8988T (cell line): Measurements from ENCODE around the gene TNFRSF25.

Experiments used
- DNase-seq: peaks from one replicate; pipeline ENCODE4 v3.0.0; 2011

TNFRSF25 gene, protein sequence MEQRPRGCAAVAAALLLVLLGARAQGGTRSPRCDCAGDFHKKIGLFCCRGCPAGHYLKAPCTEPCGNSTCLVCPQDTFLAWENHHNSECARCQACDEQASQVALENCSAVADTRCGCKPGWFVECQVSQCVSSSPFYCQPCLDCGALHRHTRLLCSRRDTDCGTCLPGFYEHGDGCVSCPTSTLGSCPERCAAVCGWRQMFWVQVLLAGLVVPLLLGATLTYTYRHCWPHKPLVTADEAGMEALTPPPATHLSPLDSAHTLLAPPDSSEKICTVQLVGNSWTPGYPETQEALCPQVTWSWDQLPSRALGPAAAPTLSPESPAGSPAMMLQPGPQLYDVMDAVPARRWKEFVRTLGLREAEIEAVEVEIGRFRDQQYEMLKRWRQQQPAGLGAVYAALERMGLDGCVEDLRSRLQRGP

DNA sequence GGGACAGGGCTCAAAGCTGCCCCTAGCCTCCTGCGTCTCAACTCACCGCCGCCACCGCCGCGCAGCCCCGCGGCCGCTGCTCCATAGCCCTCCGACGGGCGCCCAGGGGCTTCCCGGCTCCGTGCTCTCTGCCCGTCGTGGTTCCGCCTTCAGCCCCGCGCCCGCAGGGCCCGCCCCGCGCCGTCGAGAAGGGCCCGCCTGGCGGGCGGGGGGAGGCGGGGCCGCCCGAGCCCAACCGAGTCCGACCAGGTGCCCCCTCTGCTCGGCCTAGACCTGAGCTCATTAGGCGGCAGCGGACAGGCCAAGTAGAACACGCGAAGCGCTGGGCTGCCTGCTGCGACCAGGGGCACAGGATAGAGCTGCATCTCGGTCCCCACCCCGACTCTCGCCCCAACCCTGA, at the start of gene TNFRSF25:
TNFRSF25 (minus strand) TSS at position 151 of the 400 bp plus-strand sequence; CDS start at position 85, 66 bp downstream.
- no peak for DNase-seq

DNA sequence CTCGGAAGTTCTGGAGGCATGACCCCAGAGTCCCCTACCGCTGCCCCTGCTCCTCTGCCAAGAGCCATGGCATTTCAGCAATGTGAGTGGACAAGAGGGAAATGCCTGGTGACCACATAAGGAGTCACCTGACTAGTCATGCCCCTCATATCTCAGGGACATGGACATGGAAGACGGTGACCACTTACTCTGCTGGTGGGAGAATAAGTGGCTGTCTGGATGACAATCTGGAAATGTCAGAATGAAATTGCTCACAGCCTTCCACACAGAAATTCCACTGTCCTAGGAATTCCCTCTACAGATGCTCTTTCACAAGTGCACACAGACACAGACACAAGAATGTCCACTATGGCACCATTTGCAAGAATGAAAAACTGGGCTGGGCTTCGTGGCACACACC, 49.8 kb upstream of the TNFRSF25 start:
- DNase-seq, result no peak

DNA sequence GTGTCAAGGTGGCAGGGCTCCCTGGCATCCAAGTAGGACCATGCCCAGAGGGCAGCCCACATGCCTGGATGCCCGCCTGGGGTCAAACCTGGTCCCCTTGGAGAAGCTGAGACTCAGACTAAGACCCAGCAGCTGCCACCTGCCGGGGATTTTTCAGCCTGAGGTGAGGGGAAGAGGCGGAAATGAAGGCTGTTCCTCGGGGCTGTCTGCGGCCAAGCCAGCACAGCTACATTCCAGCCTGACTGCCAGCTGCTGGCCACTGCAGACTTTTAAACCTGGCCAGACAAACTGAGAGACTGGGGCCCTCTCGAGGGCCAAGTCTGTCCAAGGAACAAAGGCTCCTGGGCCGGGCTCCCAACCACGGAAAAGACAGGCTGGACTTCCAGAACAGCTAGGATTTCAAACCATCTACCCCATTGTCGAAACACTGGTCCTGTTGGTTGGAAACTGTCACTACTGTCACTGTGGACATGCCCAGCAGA, 47.4 kb upstream of the TNFRSF25 start:
- DNase-seq, result no peak

DNA sequence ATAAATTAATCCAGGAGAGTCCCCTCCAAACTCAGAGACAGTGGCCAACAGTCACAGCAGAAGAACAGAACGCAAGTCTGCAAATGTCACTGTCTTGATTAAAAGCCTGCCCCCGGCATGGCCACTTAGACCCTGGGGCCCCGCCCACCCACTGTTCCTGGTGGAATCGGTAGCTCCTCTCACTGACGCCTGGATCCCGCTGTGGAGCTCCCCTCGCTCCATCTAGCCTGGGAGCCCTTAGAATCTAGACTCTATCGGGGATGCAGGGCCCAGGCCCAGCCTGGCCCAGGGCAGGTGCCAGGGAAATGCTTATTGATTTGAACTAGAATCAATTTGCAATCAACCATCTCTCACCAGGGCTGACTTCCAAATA, 46.9 kb upstream of the TNFRSF25 start:
- DNase-seq, result no peak

DNA sequence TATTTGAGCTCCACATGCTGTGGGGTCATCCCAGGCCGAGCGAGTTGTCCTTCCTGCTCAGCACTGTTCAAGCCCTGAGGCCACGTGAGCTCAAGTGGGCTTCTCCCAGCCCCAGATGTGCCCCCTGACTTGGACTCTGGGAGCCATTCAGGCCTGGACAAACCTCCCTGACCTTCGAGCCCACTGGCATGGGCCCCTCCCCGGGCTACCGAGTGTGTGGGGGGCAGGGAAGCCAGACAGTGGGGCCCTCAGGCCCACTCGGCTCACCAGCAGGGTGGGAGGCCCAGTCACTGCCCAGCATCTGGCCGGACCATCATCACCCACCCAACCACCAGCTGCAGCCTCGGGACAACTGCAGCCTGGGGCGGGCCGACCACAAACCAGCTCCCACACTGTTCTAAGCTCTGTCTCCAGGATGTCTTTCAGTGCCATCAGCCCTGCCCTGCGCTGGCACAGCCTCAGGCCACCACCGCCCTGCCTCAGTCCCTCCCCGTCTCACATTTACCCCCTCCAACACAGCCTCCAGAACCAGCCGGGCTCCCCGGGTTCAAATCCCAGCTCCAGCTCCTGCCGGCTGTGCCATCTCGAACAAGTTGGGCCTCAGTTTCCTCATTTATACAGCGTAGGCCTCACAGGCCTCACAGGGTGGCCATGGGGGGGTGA, 46.4 kb upstream of the TNFRSF25 start:
- no peak for DNase-seq

DNA sequence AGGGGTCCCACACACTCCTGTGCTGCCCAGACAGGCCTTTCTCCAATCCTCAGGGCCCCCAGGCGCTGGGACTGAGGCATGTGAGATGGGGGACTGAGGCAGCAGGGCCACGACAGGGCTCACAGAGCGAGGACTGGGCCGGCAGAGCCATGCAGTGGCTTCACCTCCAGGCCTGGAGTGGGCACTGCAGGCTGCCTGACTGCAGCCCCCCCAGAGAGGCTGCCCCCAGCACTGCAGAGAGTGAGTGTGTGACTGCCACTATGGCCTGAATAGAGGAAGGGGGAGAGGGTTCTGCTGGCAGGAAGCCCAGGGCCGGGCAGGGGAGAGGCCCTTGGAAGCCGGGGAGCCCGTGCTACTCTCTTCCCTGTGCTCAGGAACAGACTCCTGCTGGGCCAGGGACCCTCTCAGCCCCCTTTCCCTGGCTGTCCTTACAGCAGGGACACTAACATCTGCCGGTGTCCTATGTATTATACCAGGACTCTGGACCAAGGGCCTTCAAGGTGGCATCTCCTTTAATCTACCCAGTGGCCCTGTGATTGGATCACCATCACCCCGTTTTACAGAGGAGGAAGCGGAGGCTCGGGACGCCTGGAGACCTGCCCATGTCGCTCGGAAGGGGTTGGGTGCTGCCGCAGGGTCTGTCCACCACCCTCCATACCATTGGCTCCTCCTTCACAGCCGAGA, 45.7 kb upstream of the TNFRSF25 start:
- DNase-seq, result no peak

DNA sequence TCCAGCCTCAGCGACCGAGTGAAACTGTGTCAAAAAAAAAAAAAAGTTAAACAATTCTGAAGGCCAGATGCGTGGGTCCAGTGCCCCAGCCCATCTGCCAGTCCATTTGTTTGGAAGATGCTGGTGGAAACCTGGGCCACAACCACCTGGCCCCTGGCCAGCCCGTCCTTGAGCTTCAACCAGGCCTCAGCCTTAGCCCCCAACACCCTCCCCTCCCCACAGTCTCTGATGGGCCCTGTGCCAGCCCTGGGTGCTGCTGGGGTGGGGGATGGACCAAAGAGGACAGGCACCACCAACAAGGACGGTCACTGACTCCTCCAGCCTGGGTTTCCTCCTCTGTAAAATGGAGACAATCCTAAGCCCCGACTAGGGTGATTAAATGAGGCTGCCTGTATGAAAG, 45.1 kb upstream of the TNFRSF25 start:
- DNase-seq, result no peak

DNA sequence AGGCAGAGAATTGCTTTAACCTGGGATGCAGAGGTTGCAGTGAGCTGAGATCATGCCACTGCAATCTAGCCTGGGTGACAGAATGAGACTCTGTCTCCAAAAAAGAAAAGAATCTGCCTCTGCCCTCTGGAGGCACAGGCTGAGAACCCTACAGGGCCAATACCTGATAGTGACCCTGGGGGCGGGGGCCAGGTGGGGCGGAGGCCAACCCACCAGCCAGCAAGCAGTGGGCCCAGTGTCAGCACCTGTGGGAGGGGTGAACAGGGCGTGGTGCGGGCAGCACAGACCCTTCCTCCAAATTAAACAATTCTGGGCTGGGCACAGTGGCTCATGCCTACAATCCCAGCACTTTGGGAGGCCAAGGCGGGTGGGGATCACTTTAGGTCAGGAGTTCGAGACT, 44.5 kb upstream of the TNFRSF25 start:
- no peak for DNase-seq

DNA sequence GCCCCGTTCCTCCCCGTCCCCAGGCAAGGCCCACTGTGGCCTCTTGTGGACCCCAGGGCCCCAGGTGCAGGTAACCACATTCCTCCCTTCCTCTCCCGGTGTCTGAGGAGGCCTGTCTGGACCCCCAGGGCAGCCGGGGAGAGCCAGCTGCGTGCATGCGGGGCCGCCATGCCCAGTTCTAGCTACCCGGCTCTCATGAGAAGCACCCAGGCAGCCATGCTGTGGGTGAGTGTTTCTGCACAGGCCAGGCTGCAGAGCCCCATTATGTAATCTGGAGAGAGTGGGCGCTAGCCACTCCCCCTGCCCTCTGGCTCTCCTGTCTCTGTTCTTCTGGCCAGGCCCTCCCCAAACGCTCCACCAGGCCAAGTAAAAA, 43.9 kb upstream of the TNFRSF25 start:
- DNase-seq, result no peak

DNA sequence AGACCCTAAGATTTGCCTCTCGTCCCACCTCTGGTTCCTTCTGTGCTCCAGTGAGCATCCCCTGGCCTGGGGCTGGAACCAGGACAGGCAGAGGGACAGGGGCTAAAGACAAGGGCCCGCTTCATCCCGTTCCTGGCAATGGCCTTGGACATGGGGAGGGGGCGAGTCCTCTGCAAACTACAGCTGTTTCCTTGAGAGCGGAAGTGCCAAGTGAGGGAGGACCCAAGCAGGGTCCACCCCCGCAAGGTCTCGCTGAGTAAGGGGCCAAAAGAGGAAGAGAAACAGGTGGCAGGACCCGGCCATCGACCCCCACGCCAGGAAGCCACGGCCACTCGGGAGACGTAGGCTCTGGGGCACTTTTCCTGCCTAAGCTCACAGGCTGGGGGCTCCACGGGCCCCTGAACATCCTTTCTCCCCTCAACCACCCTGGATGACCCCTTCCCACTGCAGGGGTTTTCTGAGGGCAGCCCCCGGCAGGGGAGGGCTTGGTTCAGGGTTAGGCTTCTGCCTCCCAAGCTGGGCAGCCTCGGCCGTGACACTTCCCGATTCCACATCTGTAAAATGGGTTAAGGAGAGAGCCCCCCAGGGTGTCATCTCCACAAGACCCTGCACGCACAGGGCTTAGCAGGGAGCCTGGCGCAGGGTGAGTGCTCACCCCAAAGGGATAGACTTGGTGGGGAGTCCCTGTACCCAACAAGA, 43.4 kb upstream of the TNFRSF25 start:
- no peak for DNase-seq

DNA sequence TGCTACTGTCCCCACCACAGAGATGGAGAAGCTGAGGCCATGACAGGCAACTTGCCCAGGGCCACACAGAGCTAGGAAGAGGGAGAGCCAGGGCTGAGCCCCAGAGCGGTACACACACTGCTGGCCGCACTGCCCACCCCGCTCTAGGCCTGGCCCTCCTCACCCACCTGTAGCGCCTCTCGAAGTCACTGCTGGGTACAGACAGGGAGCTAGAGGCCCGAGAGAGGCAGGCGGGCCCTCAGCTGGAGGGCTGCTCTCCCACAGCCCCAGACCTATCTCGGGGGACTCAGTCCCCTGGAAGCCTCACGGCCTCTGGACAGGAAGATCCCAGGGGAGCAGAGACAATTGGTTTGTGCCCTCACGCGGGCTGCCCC, 42.8 kb upstream of the TNFRSF25 start:
- no peak for DNase-seq

DNA sequence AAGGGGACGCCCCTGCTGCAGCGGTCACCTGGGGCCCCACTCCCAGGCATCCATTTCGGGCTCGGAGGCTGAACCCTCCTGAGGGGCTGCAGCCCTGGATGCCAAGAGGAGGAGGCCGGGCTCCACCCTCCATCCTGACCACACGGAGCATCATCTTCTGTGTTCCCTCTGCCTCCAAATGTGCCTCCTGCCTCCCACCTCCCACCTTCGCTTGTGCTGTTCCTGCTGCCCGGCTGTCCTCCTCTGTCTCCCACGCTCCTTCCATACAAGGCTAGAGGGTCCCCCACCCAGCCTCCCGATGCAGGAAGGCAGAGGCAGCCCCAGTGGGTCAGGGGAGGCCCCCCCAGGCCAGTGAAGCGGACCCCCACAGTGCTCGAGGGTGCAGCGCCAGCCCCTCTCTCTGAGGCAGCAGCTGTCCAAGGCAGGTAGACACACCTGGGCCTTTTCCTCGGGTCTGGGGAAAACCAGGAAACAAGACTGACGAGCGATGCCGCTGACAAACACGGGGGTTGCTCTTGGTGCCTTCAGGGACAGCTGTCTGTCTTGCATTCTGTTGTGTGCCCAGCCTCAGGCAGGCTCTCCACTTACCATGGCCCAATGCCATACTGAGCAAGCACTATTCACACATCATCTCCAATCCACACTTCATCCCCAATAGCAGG, 42.3 kb upstream of the TNFRSF25 start:
- DNase-seq, result no peak

DNA sequence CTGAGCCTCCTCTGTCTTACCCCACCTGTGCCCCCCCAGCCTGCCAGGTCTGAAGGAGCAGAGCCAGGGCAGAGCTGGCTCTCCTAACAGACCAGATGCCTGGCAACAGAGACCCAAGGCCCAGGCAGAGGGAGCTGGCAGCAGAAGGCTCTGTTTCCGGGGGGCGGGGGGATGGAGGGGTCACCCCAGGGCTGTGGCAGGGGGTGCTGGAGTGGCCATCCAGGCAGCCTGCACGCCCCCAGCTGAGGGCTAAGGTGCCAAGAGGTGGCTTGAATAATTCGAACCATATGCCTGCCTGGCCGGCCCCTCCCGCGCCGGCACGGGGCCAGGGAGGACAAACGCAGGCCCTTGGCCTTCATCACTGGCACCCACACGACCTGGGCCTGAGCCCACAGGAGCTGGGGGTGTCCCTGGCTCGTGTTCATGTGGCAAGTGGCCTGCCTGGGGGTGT, 41.5 kb upstream of the TNFRSF25 start:
- DNase-seq, result no peak

DNA sequence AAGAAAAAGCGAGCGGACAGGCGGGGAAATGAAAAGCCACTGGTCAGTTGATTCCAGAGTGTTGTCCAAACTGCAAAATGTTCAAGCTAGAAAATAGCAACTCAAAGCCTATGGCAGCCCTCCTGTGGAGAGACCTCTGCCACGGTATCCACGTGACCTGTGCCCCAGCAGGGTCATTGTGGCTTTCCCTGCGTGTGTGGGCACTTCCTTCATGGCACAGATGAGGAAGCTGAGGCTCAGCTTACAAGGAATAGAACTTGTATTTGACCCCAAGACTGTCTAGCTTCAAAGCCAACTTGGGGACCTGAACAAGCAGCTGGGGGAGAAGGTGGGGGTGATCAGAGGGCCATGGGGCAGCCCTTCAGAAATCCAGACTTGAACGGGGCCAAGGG, 41.1 kb upstream of the TNFRSF25 start:
- no peak for DNase-seq

DNA sequence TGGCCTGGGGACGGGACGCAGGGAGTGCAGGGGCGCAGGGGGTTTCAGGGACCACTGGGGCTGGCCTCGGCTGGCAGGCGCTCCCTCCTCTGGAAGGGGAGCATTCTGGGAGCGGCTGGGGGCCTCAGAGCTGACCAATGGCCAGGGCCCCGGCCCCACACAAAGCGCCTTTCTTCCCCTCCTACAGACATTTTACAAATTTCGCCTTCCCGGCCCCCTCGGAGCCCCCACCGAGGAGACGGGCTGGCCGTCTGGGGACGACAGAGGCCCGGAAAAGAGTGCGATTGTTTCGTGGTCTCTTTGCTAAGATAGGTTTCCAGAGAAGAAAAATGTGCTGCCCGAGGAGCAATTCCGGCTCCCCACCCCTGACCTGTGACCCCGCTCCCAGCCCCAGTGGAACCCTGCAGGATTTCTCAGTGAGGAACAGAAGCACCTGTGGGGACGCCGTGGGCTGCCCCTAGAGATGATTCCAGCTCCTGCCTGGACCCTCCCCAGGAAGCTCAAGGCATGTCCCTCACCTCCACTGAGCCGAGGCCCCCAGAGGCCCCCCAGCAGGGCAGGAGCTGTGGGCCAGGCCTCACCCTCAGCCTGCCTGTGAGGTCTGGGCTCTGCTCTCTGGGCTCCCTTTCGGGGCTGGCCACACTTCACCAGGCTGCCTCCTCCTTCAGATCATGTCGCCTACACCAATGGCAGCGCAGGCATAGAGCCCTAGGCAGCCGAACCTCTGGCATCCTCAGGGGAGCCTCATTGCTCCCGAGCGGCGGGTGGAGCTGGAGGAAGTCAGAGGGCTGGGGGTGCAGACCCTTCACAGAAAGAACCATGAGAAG, 40.5 kb upstream of the TNFRSF25 start:
- no peak for DNase-seq

DNA sequence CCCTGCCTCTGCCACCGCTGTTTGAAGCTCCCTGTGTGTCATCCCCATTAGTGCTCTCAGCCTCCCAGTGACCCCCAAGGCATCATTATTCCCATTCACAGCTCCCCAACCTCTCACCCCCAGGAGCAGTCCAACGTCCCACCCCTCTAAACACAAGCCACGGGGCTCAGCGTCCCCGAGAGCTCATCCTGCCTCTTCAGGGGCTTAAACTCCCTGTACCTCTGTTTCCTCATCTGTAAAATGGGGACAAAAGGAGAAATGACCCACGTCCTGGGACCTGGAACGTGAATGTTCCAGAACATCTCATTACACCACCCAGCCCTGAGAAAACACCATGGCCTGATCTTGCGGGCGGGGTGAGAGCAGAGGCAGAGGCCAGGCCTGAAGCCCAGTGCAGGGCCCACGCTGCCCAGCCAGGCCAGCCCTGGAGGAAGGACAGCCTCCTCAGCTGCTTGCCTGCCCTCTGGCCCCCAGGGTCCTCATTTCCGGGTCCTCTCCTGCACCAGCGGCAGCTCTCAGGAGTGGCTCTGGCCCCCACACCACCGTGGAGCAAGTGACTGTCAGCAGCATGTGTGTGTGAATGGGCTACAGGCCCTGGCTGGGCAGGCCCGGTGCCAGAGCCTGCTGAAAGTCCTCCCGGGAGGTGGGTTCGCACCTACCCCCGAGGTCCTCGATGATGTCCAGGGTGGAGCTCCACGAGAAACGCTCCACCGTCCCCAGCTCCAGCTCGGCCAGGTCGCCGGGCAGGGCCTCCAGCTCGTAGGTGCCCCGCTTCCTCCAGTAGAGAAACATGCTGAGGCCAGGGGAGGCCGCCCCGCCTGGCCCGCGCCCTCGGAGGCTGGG, 39.6 kb upstream of the TNFRSF25 start:
- no peak for DNase-seq

DNA sequence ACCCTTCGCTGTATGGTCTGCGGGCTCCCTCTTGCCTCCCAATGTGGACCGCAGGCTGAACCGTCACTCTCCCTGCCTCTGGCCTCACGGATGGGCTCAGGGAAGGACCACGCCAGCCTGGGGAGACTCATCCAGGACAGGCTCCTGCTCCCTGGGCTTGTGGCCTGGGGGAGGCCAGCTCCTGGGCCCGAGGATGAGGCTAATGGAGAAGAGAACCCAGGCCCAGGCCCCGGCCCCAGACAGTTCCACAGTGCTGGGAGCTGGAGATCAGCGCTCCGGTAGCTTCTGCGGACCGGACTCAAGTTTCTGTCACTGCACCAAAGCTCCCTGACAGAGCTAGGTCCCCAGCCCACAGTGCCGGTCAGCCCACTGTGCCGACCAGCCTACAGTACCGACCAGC, 38.9 kb upstream of the TNFRSF25 start:
- DNase-seq, result no peak

DNA sequence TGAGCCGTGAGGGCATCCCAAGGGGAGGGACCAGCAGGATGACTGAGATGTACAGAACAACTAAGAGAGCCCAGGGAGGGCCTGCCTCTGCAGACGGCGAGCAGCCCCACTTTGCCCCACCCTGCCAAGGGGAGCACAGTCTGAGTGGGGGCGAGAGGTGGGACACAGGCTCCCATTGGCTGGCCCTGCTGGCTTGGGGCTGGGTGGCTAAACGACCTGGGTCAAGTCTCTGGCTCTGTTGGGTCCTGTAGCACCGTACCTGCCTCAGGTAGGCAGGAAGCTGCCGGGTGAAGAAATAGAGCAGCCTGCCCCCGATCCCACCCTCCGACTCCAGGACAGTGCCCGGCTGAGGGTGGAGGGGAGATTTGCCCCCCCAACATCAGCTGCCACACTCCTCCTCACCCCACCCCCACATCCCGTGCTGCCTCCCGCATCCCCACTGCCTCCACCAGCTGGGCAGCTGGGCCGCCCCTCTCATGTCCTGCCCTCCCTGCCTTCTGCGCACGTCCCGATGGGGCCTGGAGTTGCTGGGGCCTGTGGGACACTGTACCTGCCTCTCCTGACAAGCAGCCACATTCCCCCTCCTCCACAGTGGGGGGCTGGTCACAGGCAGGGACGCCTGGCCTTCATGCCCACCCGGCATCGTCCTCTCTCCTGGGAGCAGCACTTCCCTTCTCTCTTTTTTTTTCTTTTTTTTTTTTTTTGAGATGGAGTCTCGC, 38.1 kb upstream of the TNFRSF25 start:
- no peak for DNase-seq

DNA sequence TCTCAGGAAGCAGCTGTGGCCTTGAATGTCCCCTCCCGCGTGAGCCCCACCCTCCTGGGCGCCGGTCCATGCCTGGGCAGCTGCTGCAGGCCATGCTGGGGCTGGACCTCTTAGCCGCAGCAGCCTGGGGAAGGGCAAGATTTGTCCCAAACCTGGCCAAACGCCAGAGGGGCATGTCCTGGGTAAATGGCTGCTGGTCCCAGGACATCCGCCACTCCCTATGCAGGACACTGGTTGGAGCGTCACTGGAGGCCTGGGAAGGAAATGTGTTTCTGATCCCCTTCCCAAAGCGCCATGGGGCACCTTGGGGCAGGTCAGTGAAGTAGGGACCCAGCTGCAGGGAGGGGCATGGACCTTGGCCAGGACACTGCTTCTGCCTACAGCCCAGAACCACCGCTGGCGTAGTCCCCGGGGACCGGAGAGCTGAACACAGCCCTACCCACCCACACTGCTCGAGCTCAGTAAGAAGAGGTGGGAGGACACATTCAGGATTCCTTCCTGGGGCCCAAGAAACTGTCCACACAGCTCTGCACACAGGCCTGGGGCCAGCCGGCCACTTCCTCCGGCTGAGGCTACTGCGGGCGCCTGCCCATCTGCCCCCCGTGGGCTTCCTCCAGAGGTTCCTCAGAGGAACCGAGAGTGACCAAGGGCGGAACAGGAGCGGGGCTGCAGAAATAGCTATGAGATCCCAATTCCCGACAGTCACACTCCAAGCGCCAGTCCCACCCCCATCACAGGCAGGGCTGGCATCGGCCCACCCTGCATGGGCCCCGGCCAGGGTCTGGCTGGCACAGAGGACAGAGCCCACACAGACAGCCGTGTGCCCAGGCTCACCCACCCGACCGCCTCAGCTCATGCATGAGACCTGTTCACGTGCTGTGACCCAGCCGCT, 36.3 kb upstream of the TNFRSF25 start:
- no peak for DNase-seq
